T-helper 1 cell treated with Interleukin-12 subunit alpha and Interleukin-12 subunit beta and Interleukin-4 antibody, amounts not matched to agents 30 μg/mL and 1 μg/mL, for 36 hours (primary cell): ENCODE measurements around the gene ZNF273.
A peak's percentile ranks its signal among the peaks of the same experiment; 100 is the strongest.
"Not testable (repeated sequence)": the region's sequence is repeated elsewhere in the genome, so short reads cannot be mapped to it uniquely, and the experiment has no call there.

Experiments used
- H3K27ac Mint-ChIP-seq: one replicate; pipeline ENCODE4 v1.8.0; 2021; ENCODE audit warnings: mild to moderate bottlenecking, mixed read lengths
- H3K27me3 Mint-ChIP-seq: one replicate; pipeline ENCODE4 v1.8.0; 2021; ENCODE audit warnings: low read depth, mixed read lengths
- H3K36me3 Mint-ChIP-seq: one replicate; pipeline ENCODE4 v1.8.0; 2021; ENCODE audit warnings: low read depth, mixed read lengths
- H3K4me1 Mint-ChIP-seq: one replicate; pipeline ENCODE4 v1.8.0; 2021; ENCODE audit warnings: low read depth, mixed read lengths
- H3K4me3 Mint-ChIP-seq: one replicate; pipeline ENCODE4 v1.8.0; 2021; ENCODE audit warnings: mild to moderate bottlenecking, moderate library complexity, mixed read lengths
- H3K9me3 Mint-ChIP-seq: one replicate; pipeline ENCODE4 v1.8.0; 2021; ENCODE audit warnings: mixed read lengths

ZNF273 gene

DNA sequence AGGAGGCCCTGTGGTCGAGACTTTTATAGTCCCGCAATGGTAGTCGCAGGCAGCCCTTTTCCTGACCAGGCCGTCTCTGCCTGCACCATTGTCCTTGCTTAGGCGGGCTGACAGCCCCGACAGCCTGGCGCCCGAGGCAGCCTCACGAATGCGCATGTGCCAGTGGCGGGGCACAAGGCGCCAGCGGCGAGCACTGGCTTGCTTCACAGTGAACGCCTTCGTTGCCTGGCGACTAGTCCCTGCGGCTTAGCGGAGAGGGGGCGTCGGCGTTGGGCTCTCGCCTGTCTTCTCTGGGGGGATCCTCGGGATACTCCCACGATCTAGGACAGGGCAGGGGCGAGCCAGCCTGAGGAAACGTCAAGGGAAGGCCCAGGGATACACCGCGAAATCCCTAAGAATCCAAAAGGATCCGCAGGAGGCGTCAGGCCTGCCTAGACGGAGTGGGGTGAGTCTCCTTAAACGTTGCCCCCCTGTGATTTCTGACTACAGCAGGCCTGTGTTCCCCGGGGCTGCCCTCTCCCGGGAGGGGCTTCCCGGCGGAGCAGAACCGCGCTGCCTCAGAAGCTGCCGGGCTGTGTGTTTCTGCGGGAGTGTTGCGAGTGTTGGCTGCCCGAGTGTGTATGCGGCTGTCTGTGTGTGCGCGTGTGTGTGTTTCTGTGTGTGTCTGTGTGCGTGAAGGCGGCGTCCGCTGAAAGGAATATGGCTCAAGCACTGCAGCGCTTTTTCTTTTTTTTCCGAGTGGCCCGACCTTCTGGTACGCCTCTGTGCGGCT lies 20.5 kb upstream of the ZNF273 start:
- H3K27ac Mint-ChIP-seq = no peak overlapping the region
- H3K4me1 Mint-ChIP-seq = peaks cover 2% of the 10 kb centered on the region
- H3K27me3 Mint-ChIP-seq = peaks cover 24% of the 10 kb centered on the region

DNA sequence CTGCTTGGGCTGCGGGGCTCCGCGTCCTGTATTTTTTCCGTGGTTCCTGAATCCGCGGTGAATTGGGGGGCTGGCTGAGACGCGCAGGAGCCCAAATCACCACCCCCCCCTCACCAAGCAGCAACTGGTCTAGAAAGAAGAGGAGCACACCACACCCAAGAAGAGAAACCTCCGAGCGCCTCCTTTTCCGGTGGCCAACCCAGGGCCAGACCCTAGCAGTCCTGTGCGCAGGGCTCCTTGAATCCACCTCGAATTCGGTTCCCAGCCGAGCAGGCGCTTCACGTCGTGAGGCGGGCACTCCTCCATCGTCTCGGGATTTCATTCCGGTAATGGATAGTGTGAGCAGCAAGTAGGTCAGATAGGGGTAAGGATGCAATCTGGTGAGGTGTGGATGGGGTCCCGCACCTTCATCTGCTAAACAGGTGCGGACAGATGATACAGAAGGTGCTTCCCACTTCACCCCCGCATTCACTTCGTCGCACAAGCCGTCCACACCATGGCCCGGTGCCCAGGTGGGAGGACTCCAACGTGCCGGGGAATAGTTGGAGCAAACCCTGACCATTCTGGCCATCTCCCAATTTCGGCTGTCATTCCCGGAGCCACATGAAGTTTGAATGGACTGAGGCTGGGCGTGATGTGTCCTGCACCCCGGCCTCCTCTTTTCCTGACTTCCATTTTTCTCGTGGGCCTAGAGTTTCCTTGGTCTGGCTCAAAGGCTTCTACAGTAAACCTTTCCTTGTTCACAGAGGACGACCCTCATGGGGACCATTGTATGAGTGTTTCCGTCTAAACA lies 19.8 kb upstream of the ZNF273 start:
- peaks cover 29% of the 10 kb centered on the region for H3K27me3 Mint-ChIP-seq
- H3K27ac Mint-ChIP-seq = no peak overlapping the region
- H3K4me3 Mint-ChIP-seq = peak overlapping the region; percentile 42
- peaks cover 42% of the 10 kb centered on the region for H3K9me3 Mint-ChIP-seq
- peaks cover 2% of the 10 kb centered on the region for H3K36me3 Mint-ChIP-seq
- peaks cover 4% of the 10 kb centered on the region for H3K4me1 Mint-ChIP-seq

More for the DNA sequence above, 20.5 kb upstream of the ZNF273 start:
- Mint-ChIP-seq H3K4me3 (peak overlapping the region; percentile 42), H3K9me3 (peaks cover 42% of the 10 kb centered on the region), H3K36me3 (peaks cover 2% of the 10 kb centered on the region)

DNA sequence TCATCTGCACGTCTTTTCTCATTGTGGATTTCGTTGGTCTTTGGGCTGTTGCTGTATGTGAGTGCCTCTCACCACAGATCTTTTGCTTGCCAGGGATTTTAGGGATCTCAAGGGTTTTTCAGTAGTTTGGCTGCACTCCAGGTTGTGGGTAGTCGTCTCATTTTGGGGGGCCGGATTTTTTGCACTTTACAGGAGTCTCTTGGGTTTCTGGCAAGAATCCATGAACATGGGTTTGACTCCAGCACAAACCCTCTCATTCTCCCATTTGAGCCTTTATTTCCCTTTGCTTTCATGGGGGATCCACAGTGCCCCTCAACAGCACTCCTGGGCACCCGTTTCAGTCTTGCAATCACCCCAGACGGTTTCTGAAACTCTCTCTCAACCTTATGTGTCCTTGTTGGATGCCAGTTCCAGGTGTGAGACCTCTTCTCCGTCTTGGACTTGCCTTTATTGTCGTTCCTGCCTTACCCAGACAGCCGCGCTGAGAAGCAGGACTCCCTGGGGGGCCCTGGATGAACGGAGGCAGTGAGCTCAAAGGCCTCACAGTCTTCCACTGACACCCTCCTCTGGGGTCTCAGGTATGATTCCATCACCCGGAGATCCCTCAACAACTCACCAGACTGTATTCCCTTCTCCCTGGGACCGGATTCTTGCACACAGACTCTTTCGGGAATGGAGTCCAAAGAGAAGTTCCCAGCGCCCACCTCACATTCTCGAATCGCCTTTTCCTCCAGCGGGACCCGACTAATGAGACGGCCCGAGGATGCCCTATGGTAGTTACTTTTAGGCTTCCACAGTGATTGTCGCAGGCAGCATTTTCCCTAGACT lies 18.8 kb upstream of the ZNF273 start:
- no peak overlapping the region for H3K4me3 Mint-ChIP-seq
- H3K27ac Mint-ChIP-seq = no peak overlapping the region
- peaks cover 38% of the 10 kb centered on the region for H3K9me3 Mint-ChIP-seq
- peaks cover 10% of the 10 kb centered on the region for H3K4me1 Mint-ChIP-seq
- peaks cover 35% of the 10 kb centered on the region for H3K27me3 Mint-ChIP-seq
- peaks cover 2% of the 10 kb centered on the region for H3K36me3 Mint-ChIP-seq

DNA sequence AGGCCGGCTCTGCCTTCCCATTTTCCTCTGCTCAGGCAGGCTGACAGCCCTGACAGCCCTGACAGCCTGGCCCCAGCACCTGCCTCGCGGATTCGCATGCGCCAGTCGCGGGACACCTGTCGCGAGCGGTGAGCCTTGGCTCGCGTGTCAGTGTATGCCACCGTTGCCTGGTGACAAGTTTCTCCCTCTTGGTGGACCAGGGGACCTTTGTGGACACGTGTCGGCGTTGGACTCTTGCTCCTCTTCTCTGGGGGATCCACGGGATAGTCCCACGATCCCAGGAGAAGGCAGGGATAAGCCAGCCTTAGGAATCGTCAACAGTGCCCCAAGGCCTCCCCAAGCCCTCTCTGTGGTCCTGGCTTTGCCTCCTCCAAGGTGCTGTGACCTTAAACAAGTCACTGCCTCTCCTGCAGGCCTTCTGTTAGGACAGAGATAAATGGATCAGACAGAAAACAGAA lies 18.1 kb upstream of the ZNF273 start:
- H3K4me3 Mint-ChIP-seq = no peak overlapping the region
- H3K27ac Mint-ChIP-seq = no peak overlapping the region
- peaks cover 2% of the 10 kb centered on the region for H3K36me3 Mint-ChIP-seq
- H3K4me1 Mint-ChIP-seq = peaks cover 10% of the 10 kb centered on the region
- peaks cover 32% of the 10 kb centered on the region for H3K9me3 Mint-ChIP-seq
- peaks cover 39% of the 10 kb centered on the region for H3K27me3 Mint-ChIP-seq

DNA sequence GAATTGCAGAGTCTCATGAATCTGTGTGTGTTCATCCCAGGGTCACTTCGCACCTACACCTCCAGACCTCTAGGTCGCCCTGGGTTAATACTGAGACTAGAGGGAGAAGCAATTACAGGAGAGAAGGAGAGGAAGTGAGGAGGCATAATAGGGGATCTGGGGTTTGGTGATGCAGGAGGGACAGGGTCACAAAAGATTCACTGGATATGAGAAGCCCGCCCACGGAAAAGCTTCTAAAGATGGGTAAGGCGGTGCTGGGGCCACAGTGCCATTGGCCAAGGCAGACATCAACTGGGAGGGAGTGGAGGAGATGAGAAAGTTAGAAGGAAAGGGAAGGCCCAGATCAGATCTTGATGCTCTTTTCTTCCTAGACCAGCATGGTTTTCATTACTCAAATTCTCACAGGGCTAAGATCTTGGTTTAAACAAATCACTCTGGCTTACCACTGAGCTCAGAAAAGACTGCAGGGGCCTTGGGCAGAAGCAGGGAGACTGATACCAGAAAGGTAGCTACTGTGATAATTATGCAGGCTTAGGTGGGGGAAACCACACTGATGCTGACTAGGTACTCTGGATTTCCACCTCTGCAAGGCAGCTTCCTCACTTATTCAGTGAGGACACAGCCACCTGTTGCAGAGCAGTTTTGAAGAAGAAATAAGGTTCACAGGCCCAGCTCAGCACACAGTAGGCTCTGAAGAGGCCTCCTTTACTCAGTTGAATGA lies 17.4 kb upstream of the ZNF273 start:
- Mint-ChIP-seq H3K27ac (no peak overlapping the region), H3K4me1 (peaks cover 10% of the 10 kb centered on the region), H3K4me3 (no peak overlapping the region), H3K36me3 (peaks cover 2% of the 10 kb centered on the region), H3K9me3 (peaks cover 28% of the 10 kb centered on the region), H3K27me3 (peaks cover 44% of the 10 kb centered on the region)

DNA sequence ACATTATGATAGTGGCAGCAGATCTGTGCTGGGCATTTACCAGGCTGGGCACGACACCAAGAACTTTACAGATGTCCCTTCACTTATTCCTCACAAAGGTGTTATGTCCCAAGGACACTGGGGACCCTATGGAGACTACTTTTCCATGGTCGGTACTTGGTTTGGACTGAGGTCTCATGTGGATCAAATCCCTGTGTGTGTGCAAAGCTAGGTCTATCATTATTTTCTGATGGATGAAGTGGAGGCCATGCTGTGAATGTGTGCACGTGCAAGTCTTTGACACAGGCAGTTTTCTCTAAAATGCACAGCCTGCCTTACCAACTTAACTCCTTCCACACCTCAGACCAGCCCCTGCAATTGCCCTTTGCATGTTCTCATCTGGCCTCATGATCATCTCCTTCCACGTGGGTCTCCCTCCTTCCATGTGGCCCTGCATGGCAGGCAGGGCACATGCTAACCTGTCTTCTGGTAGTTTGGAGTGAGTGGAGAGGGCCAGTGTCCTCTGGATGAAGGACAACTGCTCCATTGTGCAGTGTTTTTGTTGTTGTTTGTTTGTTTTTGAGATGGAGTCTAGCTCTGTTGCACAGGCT lies 16.0 kb upstream of the ZNF273 start:
- peaks cover 10% of the 10 kb centered on the region for H3K4me1 Mint-ChIP-seq
- H3K9me3 Mint-ChIP-seq = peaks cover 22% of the 10 kb centered on the region
- no peak overlapping the region for H3K4me3 Mint-ChIP-seq
- peaks cover 2% of the 10 kb centered on the region for H3K36me3 Mint-ChIP-seq
- H3K27me3 Mint-ChIP-seq = peaks cover 44% of the 10 kb centered on the region
- H3K27ac Mint-ChIP-seq = no peak overlapping the region

DNA sequence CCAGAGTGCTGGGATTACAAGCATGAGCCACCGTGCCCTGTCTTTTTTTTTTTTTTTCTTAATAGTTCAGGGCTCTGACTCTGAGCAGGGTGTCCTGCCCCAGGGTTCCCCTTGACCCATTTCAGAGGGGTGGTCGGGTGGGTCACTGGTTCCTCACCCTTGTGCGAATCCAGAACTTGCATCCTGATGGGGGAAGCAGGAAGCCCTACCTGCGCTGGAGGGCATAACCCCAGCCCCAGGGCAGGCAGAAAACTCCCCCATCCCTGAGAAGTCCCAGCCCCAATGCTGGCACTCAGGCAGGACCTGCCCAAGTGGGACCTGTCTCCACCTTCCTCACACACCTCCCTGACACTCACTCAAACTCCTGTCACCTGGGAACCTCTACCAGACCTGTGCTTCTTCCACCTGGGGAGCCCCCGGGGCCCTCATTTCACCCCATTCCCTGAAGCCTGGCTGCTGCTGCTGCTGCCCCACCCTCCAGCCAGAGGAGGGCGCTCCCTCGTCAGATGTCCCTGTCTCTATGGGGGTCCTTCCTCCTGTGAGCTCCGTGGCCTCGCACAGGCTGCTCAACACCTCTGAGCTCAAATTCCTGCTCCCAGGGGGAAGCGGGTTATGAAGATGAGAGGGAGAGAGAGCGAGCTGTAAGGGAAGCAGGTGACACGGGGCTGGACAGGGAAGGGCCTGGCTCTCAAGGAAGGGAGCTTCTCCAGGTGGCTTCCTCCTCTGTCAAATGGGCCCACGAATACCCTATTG lies 15.1 kb upstream of the ZNF273 start:
- Mint-ChIP-seq H3K27me3 (peaks cover 38% of the 10 kb centered on the region), H3K9me3 (peaks cover 18% of the 10 kb centered on the region), H3K4me1 (peaks cover 10% of the 10 kb centered on the region), H3K27ac (no peak overlapping the region), H3K36me3 (no peaks in the 10 kb centered on the region), H3K4me3 (peak overlapping the region; percentile 80)

DNA sequence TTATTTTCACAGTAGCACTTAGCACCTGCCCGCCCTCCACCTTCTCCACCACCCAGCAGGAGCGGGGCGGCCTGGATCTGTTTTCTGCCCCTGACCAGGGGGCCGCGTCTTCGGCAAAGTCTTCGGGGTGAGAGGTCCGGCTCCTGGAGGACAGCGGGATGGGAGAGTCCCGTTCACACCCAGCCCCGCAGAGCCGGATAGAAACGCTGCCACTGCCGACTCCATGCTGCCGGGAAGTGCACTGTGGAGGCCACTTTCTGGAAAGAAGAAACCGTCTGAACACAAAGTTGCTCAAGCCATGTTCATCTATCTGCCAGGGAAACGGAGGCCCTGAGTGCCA lies 14.5 kb upstream of the ZNF273 start:
- Mint-ChIP-seq H3K4me3 (peak overlapping the region; percentile 80), H3K9me3 (peaks cover 12% of the 10 kb centered on the region), H3K4me1 (peaks cover 10% of the 10 kb centered on the region), H3K36me3 (no peaks in the 10 kb centered on the region), H3K27ac (no peak overlapping the region), H3K27me3 (peaks cover 37% of the 10 kb centered on the region)

DNA sequence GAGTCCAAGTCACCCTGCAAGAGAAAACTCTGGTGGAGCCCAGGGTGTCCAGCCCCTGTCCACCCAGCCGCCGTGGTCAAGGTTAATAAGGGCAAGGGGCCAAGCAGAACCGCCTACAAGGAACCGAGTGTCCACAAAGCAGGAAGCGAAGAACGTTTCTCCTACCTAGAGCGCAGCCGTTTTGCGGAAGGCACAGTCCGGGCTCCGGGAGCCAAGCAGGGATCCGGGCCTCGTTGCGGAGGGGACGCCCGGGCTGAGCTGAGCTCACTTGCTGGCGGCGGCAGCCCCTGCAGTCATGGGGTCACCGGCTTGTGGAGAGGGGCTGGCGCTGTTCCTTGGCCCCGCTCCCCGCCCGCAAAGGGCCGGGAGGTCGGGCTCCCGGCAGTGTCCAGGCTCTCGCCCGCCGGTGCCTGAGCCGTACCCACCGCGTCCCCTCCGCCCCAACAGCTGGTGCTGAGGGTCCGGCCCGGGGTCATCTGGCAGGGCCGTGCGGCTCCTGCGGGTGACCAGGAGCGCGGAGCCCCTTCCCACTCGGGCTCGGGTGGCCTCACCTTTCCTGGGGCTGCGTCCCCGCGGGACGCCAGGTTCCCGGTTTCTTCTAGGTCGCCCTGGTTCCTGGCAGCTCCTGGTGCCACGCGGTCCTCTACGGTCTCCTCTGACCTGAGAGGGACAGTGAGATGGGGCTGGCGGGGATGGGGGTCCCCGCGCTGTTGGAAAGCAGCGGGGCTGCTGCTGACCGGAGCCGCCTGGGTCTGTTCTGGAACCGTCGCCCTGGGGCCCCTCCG lies 14.0 kb upstream of the ZNF273 start:
- H3K27ac Mint-ChIP-seq = no peak overlapping the region

DNA sequence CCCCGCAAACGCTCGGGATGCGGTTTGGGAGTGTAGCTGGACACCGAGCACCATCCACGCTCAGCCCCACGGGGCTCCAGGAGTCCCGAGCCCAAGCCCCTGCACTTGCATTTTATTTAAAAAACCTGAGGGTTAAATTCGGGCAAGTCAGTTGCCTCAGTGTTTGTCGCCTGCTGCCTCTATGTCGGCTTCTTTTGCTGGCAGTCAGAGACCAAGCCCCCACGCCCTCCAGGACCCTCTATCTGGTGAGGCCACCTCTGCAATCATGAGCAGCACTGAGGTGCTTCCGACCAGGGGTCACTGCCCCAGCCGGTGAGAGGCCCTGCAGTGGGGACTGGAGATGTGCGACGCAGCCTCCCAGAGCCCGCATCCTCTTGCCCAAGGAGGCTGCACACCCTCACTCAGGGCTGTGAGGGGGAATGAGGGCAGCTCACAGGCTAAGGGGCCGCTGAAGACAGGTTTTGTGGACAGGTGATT lies 13.3 kb upstream of the ZNF273 start:
- peak overlapping the region; percentile 28 for H3K4me3 Mint-ChIP-seq
- peaks cover 6% of the 10 kb centered on the region for H3K9me3 Mint-ChIP-seq
- no peaks in the 10 kb centered on the region for H3K36me3 Mint-ChIP-seq
- peaks cover 10% of the 10 kb centered on the region for H3K4me1 Mint-ChIP-seq
- peaks cover 30% of the 10 kb centered on the region for H3K27me3 Mint-ChIP-seq
- H3K27ac Mint-ChIP-seq = no peak overlapping the region

More for the DNA sequence above, 14.0 kb upstream of the ZNF273 start:
- H3K36me3 Mint-ChIP-seq = no peaks in the 10 kb centered on the region
- H3K27me3 Mint-ChIP-seq = peaks cover 31% of the 10 kb centered on the region
- H3K4me1 Mint-ChIP-seq = peaks cover 10% of the 10 kb centered on the region
- peaks cover 10% of the 10 kb centered on the region for H3K9me3 Mint-ChIP-seq
- peak overlapping the region; percentile 80 for H3K4me3 Mint-ChIP-seq

DNA sequence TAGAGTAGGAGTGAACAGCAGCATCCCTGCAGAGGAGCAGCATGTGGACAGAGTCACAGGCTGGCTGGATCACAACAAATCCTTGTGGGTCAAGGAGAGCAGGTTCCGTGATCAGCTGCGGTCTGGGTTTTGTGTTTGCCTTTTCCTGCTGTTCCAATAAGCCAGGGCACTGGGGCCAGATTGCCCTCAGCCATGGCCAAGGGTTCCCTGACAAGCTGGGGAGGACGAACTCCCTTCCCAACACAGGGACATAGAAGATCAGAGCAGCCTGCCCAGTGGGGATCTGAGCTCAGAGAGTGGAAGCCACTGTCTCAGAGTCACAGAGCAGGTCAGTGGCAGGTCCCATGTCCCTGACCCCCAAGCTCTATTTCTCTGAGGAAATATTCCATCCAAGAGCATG lies 12.8 kb upstream of the ZNF273 start:
- not testable (repeated sequence) for H3K4me1 Mint-ChIP-seq, H3K9me3 Mint-ChIP-seq, H3K36me3 Mint-ChIP-seq, H3K4me3 Mint-ChIP-seq, H3K27ac Mint-ChIP-seq
- peaks cover 30% of the 10 kb centered on the region for H3K27me3 Mint-ChIP-seq

DNA sequence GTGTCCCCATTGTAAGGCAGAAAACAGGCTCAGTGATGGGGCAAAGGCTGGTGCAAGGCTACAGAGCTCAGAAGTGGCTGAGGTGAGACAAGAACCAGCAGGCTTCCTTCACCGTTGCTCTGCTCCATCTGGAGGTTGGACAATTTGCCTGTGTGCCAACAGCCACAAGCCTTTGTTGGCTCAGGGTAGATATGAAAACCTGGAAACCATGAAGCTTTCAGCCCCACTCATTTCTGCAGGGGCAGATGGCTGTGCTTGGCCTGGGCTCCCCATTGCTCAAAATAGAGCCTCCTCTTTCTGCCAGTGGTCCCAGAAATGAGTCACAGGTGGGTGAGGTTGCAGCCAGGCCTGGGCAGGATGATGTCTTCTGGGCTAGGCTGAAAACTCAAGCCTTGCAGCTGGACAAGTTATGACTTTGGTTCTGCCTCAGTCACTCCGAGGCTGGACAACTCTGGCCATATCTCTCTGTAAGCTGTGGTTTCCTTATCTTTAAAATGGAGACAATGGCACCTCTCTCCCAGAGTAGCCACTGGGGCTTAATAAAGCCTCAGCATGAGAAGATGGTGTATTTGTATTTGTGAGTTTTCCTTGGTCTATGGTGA lies 12.2 kb upstream of the ZNF273 start:
- no peak overlapping the region for H3K27ac Mint-ChIP-seq
- peaks cover 10% of the 10 kb centered on the region for H3K4me1 Mint-ChIP-seq
- no peaks in the 10 kb centered on the region for H3K36me3 Mint-ChIP-seq
- no peaks in the 10 kb centered on the region for H3K9me3 Mint-ChIP-seq
- peaks cover 30% of the 10 kb centered on the region for H3K27me3 Mint-ChIP-seq
- no peak overlapping the region for H3K4me3 Mint-ChIP-seq
